Measurements from ENCODE around the gene SH2B3. TPM values are rescaled to one million over a fixed set of nuclear protein-coding genes. Genes with fewer than 3 reads are reported as not detected.

The SH2B3 gene
- total and polyA plus RNA-seq, 2 donors (not counting 3 experiments of a cell fraction or from before 2014, with no cell fraction given) = 63.1 to 97.9 TPM

DNA sequence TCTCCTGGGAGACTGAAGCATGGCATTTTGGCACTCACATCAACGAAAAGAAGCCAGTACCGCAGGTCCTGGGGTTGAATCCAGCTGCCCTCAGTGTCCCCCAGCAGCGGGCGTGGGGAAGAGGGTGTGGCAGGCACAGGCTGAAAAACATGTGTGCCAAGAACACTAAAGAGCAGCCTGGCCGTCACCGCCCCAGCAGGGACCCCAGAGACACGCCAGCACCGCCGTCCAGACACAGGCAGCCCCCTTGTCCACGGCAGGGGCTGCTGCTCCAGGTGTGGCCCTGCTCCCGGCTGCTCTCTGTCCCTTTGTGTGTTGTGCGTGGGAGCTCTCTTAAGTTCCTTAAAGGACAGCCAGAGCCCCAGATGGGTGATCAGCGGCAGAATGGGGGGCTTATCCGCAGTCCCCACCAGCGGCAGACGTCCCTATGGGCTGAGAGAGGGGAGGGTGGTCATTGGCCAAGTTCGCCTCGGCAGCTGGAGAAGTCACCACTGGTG is 37.4 kb upstream of the SH2B3 start:
- peaks cover 0 to 4% of the 10 kb centered on the region in 2 experiments for H3K36me3 ChIP-seq (ENCODE audit: control insufficient read depth in 2 of 2, extremely low read depth in 1 of 2, insufficient read depth in 2 of 2, low read length in 2 of 2)
- H3K4me3 ChIP-seq (replicated peaks in 1 of 3; ENCODE audit: insufficient read depth in 1 of 3, low read depth in 1 of 3, low read length in 3 of 3) = peak overlapping the region; percentile 79 to 94 (median 87)
- no peaks in the 10 kb centered on the region for H3K27me3 ChIP-seq (ENCODE audit: control insufficient read depth in 2 of 2, insufficient read depth in 2 of 2, low read length in 2 of 2)
- no peaks in the 10 kb centered on the region for H3K9me3 ChIP-seq (replicated peaks; ENCODE audit: control insufficient read depth, insufficient read depth, low read length)
- peak overlapping the region; percentile 97 for H3K4me2 ChIP-seq (ENCODE audit: insufficient read depth, low read length)
- H2AFZ ChIP-seq (ENCODE audit: low read depth, low read length) = peak overlapping the region; percentile 75
- intact Hi-C loops (cut with micrococcal nuclease) = loop anchor here (2.0 kb wide), 1 partner anchor 28 kb away; no protein-coding TSS in a partner anchor
- dilution Hi-C loops (cut with MboI; ENCODE audit: extremely low pct_ligation_motif_present, low sequenced_read_pairs) = no loop called here
- H3K9ac ChIP-seq (replicated peaks; ENCODE audit: extremely low read depth, insufficient read depth, low read length) = peak overlapping the region; percentile 88
- peaks cover 27% of the 10 kb centered on the region for H3K4me1 ChIP-seq (ENCODE audit: control insufficient read depth, extremely low read depth, insufficient read depth, low read length)
- TF ChIP-seq FOS (IDR thresholded peaks at IDR 0.05; ENCODE audit: borderline replicate concordance, insufficient read depth, low read length) (no peak), POLR2AphosphoS5 (IDR thresholded peaks at IDR 0.05; ENCODE audit: insufficient read depth, low read depth, low read length) (no peak), POLR2A (IDR thresholded peaks at IDR 0.05; ENCODE audit: low read depth, low read length) (no peak), EZH2 (IDR thresholded peaks at IDR 0.05; ENCODE audit: borderline replicate concordance, low read depth, low read length, severe bottlenecking) (no peak), JUN (IDR thresholded peaks at IDR 0.05; ENCODE audit: borderline replicate concordance, insufficient read depth, insufficient read length, low read depth) (no peak), MYC (IDR thresholded peaks at IDR 0.05; ENCODE audit: low read depth, low read length) (no peak), GATA2 (IDR thresholded peaks at IDR 0.05; ENCODE audit: insufficient read depth, insufficient read length, low read depth, low read length) (no peak)
- TF ChIP-seq, protein P1, sequence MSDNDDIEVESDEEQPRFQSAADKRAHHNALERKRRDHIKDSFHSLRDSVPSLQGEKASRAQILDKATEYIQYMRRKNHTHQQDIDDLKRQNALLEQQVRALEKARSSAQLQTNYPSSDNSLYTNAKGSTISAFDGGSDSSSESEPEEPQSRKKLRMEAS (IDR thresholded peaks at IDR 0.05; ENCODE audit: insufficient read depth, insufficient read length) = no peak
- TF ChIP-seq, protein P2, sequence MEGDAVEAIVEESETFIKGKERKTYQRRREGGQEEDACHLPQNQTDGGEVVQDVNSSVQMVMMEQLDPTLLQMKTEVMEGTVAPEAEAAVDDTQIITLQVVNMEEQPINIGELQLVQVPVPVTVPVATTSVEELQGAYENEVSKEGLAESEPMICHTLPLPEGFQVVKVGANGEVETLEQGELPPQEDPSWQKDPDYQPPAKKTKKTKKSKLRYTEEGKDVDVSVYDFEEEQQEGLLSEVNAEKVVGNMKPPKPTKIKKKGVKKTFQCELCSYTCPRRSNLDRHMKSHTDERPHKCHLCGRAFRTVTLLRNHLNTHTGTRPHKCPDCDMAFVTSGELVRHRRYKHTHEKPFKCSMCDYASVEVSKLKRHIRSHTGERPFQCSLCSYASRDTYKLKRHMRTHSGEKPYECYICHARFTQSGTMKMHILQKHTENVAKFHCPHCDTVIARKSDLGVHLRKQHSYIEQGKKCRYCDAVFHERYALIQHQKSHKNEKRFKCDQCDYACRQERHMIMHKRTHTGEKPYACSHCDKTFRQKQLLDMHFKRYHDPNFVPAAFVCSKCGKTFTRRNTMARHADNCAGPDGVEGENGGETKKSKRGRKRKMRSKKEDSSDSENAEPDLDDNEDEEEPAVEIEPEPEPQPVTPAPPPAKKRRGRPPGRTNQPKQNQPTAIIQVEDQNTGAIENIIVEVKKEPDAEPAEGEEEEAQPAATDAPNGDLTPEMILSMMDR (IDR thresholded peaks at IDR 0.05; ENCODE audit: extremely low read depth in 1 of 2, insufficient read depth in 1 of 2, low read depth in 1 of 2, low read length in 2 of 2) = no peak
- FAIRE-seq (peak; percentile 21), DNase-seq (ENCODE audit: low read depth, low spot score) (peak; percentile 18)
- H3K79me2 ChIP-seq (ENCODE audit: control insufficient read depth, insufficient read depth, low read length) = peaks cover 11% of the 10 kb centered on the region
- no peaks in the 10 kb centered on the region for H4K20me1 ChIP-seq (replicated peaks; ENCODE audit: control insufficient read depth, extremely low read depth, insufficient read depth, low read length)
- peak overlapping the region; percentile 57 for H3K27ac ChIP-seq (ENCODE audit: insufficient read depth, low read depth, low read length)
- POLR2A ChIA-PET = no interaction called here
- BruUV-seq (replicated peaks) = TSS peak; percentile 74
- CTCF ChIA-PET = interaction anchor here (0.8 to 3.0 kb wide), 11 partner anchors 9 to 162 kb away, joined by 3 to 31 read pairs (median 4); no protein-coding TSS in a partner anchor
- H3K9me1 ChIP-seq (replicated peaks; ENCODE audit: control insufficient read depth, extremely low read depth, insufficient read depth, low read length) = no peaks in the 10 kb centered on the region

Data from endothelial cell of umbilical vein (primary cell).